ENCODE results near the gene AGAP2.

DNA sequence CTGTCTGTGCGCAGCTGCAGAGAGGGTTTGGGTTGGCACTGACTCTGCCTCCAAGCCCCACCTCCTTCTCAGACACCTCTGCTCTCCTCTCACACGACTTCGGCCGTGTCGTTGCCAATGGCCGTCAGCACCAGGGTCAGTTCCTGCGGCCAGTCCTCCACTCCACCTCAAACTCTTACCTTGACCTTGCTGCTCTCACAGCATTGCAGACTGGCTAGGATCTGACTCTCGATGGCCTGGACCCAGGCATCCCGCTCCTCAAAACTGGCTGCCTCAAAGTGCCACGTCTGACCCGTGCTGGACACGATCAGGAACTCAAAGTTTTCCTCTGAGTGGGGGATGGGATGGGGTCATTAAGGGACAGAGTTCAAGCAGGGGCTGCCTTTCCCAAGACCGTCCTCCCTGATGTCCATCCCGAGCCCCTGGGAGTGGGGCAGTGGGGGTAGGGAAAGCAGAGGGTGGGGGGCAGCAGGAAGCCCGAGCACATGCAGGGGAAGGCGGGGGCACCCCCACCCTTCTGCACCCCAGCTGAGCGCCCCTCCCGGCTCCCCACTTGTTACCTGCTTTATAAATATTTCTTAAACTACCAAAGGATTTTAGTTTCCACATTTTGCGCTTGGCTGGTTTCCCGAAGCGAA lies 10.7 kb downstream of the AGAP2 start:
- TF ChIP-seq CBX2 (IDR thresholded peaks at IDR 0.05; ENCODE audit: borderline replicate concordance, low read depth) (no peak), CHD2 (IDR thresholded peaks at IDR 0.05; ENCODE audit: low read length, partially characterized antibody) (no peak), KDM1A (IDR thresholded peaks at IDR 0.05; ENCODE audit: low read depth) (no peak), RCOR1 (IDR thresholded peaks at IDR 0.05; ENCODE audit: low read depth, low read length) (no peak), SMC3 (IDR thresholded peaks at IDR 0.05) (no peak), PHF8 (IDR thresholded peaks at IDR 0.05; ENCODE audit: borderline replicate concordance, low read depth) (no peak)
- TF ChIP-seq, protein P1, sequence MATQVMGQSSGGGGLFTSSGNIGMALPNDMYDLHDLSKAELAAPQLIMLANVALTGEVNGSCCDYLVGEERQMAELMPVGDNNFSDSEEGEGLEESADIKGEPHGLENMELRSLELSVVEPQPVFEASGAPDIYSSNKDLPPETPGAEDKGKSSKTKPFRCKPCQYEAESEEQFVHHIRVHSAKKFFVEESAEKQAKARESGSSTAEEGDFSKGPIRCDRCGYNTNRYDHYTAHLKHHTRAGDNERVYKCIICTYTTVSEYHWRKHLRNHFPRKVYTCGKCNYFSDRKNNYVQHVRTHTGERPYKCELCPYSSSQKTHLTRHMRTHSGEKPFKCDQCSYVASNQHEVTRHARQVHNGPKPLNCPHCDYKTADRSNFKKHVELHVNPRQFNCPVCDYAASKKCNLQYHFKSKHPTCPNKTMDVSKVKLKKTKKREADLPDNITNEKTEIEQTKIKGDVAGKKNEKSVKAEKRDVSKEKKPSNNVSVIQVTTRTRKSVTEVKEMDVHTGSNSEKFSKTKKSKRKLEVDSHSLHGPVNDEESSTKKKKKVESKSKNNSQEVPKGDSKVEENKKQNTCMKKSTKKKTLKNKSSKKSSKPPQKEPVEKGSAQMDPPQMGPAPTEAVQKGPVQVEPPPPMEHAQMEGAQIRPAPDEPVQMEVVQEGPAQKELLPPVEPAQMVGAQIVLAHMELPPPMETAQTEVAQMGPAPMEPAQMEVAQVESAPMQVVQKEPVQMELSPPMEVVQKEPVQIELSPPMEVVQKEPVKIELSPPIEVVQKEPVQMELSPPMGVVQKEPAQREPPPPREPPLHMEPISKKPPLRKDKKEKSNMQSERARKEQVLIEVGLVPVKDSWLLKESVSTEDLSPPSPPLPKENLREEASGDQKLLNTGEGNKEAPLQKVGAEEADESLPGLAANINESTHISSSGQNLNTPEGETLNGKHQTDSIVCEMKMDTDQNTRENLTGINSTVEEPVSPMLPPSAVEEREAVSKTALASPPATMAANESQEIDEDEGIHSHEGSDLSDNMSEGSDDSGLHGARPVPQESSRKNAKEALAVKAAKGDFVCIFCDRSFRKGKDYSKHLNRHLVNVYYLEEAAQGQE (IDR thresholded peaks at IDR 0.05), result peak; percentile 2; the same call in 1 of the 2 replicates
- TF ChIP-seq, protein P2, sequence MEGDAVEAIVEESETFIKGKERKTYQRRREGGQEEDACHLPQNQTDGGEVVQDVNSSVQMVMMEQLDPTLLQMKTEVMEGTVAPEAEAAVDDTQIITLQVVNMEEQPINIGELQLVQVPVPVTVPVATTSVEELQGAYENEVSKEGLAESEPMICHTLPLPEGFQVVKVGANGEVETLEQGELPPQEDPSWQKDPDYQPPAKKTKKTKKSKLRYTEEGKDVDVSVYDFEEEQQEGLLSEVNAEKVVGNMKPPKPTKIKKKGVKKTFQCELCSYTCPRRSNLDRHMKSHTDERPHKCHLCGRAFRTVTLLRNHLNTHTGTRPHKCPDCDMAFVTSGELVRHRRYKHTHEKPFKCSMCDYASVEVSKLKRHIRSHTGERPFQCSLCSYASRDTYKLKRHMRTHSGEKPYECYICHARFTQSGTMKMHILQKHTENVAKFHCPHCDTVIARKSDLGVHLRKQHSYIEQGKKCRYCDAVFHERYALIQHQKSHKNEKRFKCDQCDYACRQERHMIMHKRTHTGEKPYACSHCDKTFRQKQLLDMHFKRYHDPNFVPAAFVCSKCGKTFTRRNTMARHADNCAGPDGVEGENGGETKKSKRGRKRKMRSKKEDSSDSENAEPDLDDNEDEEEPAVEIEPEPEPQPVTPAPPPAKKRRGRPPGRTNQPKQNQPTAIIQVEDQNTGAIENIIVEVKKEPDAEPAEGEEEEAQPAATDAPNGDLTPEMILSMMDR (IDR thresholded peaks at IDR 0.05), result no peak
